ENCODE measurements around the gene PSMG1. TPM values are rescaled to one million over a fixed set of nuclear protein-coding genes. Genes with fewer than 3 reads are reported as not detected.
A peak's percentile ranks its signal among the peaks of the same experiment; 100 is the strongest.

Gene PSMG1
- total RNA-seq, 4 donors from 2014 or later: 8.1 to 26.7 (median 18.4) TPM

- no peak for DNase-seq (ENCODE audit: low spot score in 2 of 2)
- WGBS, 2 donors: 71% methylated on average over 2 of the region's 2 CpGs
- H3K27me3 ChIP-seq: no peaks in the 10 kb centered on the region
- no peak for TF ChIP-seq EP300 (IDR thresholded peaks at IDR 0.05)
- TF ChIP-seq CTCF (IDR thresholded peaks at IDR 0.05): no peak
- no peak for TF ChIP-seq POLR2A (IDR thresholded peaks at IDR 0.05)
- H3K4me3 ChIP-seq: no peak overlapping the region
- no peaks in the 10 kb centered on the region for H3K36me3 ChIP-seq
- no peaks in the 10 kb centered on the region for H3K9me3 ChIP-seq
- H3K4me1 ChIP-seq: peaks cover 0 to 42% (median 12%) of the 10 kb centered on the region in 4 donors
- no peak overlapping the region for H3K27ac ChIP-seq
Measured at GRCh38 chr21:39185157-39185556, 1.9 kb upstream of the PSMG1 start.

- peaks cover 0 to 37% (median 12%) of the 10 kb centered on the region in 4 donors for H3K4me1 ChIP-seq
- no peak for TF ChIP-seq POLR2A (IDR thresholded peaks at IDR 0.05)
- no peak for TF ChIP-seq EP300 (IDR thresholded peaks at IDR 0.05)
- TF ChIP-seq CTCF (IDR thresholded peaks at IDR 0.05): no peak
- peak overlapping the region; percentile 74 to 99 (median 95) for H3K4me3 ChIP-seq
- H3K9me3 ChIP-seq: no peaks in the 10 kb centered on the region
- no peak for DNase-seq (ENCODE audit: low spot score in 2 of 2)
- H3K27me3 ChIP-seq: no peaks in the 10 kb centered on the region
- peak overlapping the region; percentile 83 to 97 (median 92) for H3K27ac ChIP-seq
- 5% methylated on average over 21 to 22 of the region's 22 CpGs for WGBS, 2 donors
- peaks cover 0 to 6% (median 0%) of the 10 kb centered on the region in 3 donors for H3K36me3 ChIP-seq
Measured at GRCh38 chr21:39184050-39184980, 1.1 kb upstream of the PSMG1 start.

- WGBS, 2 donors: 3 to 6% methylated on average over 27 to 39 of the region's 51 CpGs
- peak overlapping the region; percentile 83 to 97 (median 92) for H3K27ac ChIP-seq
Measured at GRCh38 chr21:39182484-39183271, 573 bp downstream of the PSMG1 start.

GRCh38 chr21:39182016-39182415, 1.2 kb downstream of the PSMG1 start:
- no peaks in the 10 kb centered on the region for H3K9me3 ChIP-seq
- no peak for DNase-seq (ENCODE audit: low spot score in 2 of 2)
- peaks cover 0 to 35% (median 12%) of the 10 kb centered on the region in 4 donors for H3K4me1 ChIP-seq
- no peak for TF ChIP-seq CTCF (IDR thresholded peaks at IDR 0.05)
- no peak for TF ChIP-seq EP300 (IDR thresholded peaks at IDR 0.05)
- no peaks in the 10 kb centered on the region for H3K27me3 ChIP-seq
- peak overlapping the region; percentile 74 to 99 (median 95) for H3K4me3 ChIP-seq
- no peak overlapping the region for H3K27ac ChIP-seq
- H3K36me3 ChIP-seq: peaks cover 0 to 17% (median 0%) of the 10 kb centered on the region in 3 donors
- whole genome bisulfite sequencing, 2 donors: 70 to 74% methylated on average over 8 of the region's 8 CpGs

More at GRCh38 chr21:39182484-39183271, 573 bp downstream of the PSMG1 start:
- H3K36me3 ChIP-seq: peaks cover 0 to 16% (median 0%) of the 10 kb centered on the region in 3 donors
- peak overlapping the region; percentile 74 to 99 (median 95) for H3K4me3 ChIP-seq
- no peaks in the 10 kb centered on the region for H3K27me3 ChIP-seq
- H3K4me1 ChIP-seq: peaks cover 0 to 37% (median 12%) of the 10 kb centered on the region in 4 donors
- no peak for DNase-seq (ENCODE audit: low spot score in 2 of 2)
- no peak for TF ChIP-seq POLR2A (IDR thresholded peaks at IDR 0.05)
- TF ChIP-seq CTCF (IDR thresholded peaks at IDR 0.05): peak in 1 of 5 experiments; percentile 8
- TF ChIP-seq EP300 (IDR thresholded peaks at IDR 0.05): no peak
- H3K9me3 ChIP-seq: no peaks in the 10 kb centered on the region
